ENCODE results near the gene EGFLAM. TPM values are rescaled to one million over a fixed set of nuclear protein-coding genes. Genes with fewer than 3 reads are reported as not detected.

Gene EGFLAM
- total RNA-seq, 1 donor from 2014 or later: 0.69 TPM

GRCh38 chr5:38453921-38454320 lies 195.6 kb downstream of the EGFLAM start:
- TF ChIP-seq CTCF (IDR thresholded peaks at IDR 0.05; ENCODE audit: unreplicated experiment): no peak
- Mint-ChIP-seq H3K4me3 (ENCODE audit: low read depth) (no peak overlapping the region), H3K36me3 (ENCODE audit: insufficient read depth) (no peaks in the 10 kb centered on the region), H3K27ac (no peak overlapping the region), H3K9me3 (ENCODE audit: low read depth) (no peaks in the 10 kb centered on the region), H3K27me3 (peaks cover 3% of the 10 kb centered on the region), H3K4me1 (ENCODE audit: low read depth) (no peaks in the 10 kb centered on the region)
- no peak for DNase-seq (ENCODE audit: low spot score, unreplicated experiment)

GRCh38 chr5:38455796-38456330 lies 197.5 kb downstream of the EGFLAM start:
- Mint-ChIP-seq H3K4me3 (ENCODE audit: low read depth) (no peak overlapping the region), H3K36me3 (ENCODE audit: insufficient read depth) (no peaks in the 10 kb centered on the region), H3K4me1 (ENCODE audit: low read depth) (no peaks in the 10 kb centered on the region), H3K9me3 (ENCODE audit: low read depth) (no peaks in the 10 kb centered on the region), H3K27me3 (peaks cover 3% of the 10 kb centered on the region), H3K27ac (no peak overlapping the region)
- TF ChIP-seq CTCF (IDR thresholded peaks at IDR 0.05; ENCODE audit: unreplicated experiment): no peak
- no peak for DNase-seq (ENCODE audit: low spot score, unreplicated experiment)

- no peak for TF ChIP-seq CTCF (IDR thresholded peaks at IDR 0.05; ENCODE audit: unreplicated experiment)
- no peak overlapping the region for H3K4me3 Mint-ChIP-seq (ENCODE audit: low read depth)
- no peaks in the 10 kb centered on the region for H3K36me3 Mint-ChIP-seq (ENCODE audit: insufficient read depth)
- DNase-seq (ENCODE audit: low spot score, unreplicated experiment): no peak
- no peaks in the 10 kb centered on the region for H3K4me1 Mint-ChIP-seq (ENCODE audit: low read depth)
- H3K27me3 Mint-ChIP-seq: peaks cover 3% of the 10 kb centered on the region
- no peaks in the 10 kb centered on the region for H3K9me3 Mint-ChIP-seq (ENCODE audit: low read depth)
- H3K27ac Mint-ChIP-seq: no peak overlapping the region
Measured at GRCh38 chr5:38456657-38457399, 198.5 kb downstream of the EGFLAM start.

DNA sequence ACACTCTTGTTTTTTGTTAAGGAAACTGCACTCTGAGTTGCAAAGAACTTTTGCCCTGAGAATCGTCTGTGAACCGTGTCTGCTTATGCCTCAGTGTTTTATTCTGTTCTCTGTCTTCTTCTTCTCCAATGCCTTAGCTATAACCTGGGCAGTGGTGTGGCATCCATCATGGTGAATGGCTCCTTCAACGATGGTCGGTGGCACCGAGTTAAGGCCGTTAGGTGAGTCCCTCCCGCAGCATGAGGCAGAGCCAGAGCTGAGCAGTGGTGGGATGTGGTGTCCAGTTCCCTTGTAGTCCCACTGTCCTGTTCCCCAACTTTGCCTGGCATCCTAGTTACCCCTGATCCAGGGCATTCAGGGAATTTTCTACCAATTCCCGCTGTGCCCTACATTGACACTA lies 199.8 kb downstream of the EGFLAM start:
- Mint-ChIP-seq H3K4me3 (ENCODE audit: low read depth) (no peak overlapping the region), H3K9me3 (ENCODE audit: low read depth) (peaks cover 4% of the 10 kb centered on the region), H3K27ac (no peak overlapping the region), H3K36me3 (ENCODE audit: insufficient read depth) (no peaks in the 10 kb centered on the region), H3K27me3 (peaks cover 3% of the 10 kb centered on the region), H3K4me1 (ENCODE audit: low read depth) (no peaks in the 10 kb centered on the region)
- TF ChIP-seq CTCF (IDR thresholded peaks at IDR 0.05; ENCODE audit: unreplicated experiment): no peak
- no peak for DNase-seq (ENCODE audit: low spot score, unreplicated experiment)

DNA sequence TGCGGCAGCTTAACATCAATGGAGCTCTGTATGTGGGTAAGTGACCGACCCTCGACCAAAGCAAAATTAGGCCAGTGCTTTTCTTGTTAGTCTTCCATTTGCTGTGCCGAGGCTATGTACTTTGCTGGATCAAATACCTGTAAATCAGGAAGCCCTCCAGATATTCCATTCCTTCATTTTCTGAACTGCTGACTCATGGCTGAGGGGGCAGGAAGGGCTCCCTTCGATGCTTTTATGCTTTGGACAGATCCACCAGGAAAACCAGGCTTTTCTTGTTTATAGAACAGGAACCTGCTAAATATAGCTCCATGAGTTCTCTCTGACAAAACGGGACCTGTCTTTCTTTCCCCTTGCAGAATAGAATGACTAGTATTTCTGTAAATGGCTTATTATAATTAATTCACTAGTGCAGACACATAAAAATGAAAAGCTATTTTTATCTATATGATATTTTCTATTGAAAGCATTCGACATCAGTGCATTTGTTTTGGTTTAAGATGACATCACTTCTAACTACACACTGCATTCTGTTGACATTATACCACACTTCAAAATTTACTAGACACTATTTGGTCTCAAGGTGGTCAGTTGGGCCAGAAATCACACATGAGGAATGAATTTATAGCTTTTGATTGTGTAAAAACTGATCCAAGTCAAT lies 204.7 kb downstream of the EGFLAM start:
- peaks cover 4% of the 10 kb centered on the region for H3K9me3 Mint-ChIP-seq (ENCODE audit: low read depth)
- no peaks in the 10 kb centered on the region for H3K4me1 Mint-ChIP-seq (ENCODE audit: low read depth)
- H3K27ac Mint-ChIP-seq: no peak overlapping the region
- no peak overlapping the region for H3K4me3 Mint-ChIP-seq (ENCODE audit: low read depth)
- no peak for TF ChIP-seq CTCF (IDR thresholded peaks at IDR 0.05; ENCODE audit: unreplicated experiment)
- no peaks in the 10 kb centered on the region for H3K36me3 Mint-ChIP-seq (ENCODE audit: insufficient read depth)
- H3K27me3 Mint-ChIP-seq: no peaks in the 10 kb centered on the region
- no peak for DNase-seq (ENCODE audit: low spot score, unreplicated experiment)
